Fibroblast of lung (primary cell): ENCODE results near the gene IQSEC3.

Experiments used
- CTCF ChIP-seq, 2 donors: IDR thresholded peaks in 1 of 2; conservative IDR thresholded peaks in 1 of 2; 1 replicate in 1 of 2; 2 replicates in 1 of 2; pipeline ENCODE4 v1.5.1; 2011 to 2012; ENCODE audit warnings: low read length in 2 of 2, control low read depth in 1 of 2, inconsistent platforms in 1 of 2, low read depth in 1 of 2, mild to moderate bottlenecking in 1 of 2
- EZH2 ChIP-seq: IDR thresholded peaks from 2 replicates; pipeline ENCODE4 v1.5.1; 2012; ENCODE audit warnings: low read length, control low read depth, mild to moderate bottlenecking; ENCODE audit errors: missing control alignments

DNA sequence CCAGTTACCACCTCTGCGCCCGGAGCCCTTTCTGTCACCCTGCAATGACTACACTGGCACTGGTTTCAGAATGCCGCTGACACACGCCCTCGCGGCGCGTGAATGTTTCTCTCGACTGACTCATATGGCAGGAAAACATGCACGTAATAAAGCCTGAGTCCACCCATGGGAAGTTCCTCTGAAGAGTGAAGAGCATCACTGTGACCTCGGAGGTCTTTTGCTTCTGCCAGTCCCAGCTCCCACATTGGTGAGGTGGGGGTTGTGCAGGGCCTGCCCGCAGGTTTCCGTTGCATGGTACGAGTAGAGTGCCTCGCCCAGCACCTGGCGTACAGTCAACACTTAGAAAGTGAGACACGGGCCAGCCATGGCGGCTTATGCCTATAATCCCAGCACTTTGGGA is 158.4 kb downstream of the IQSEC3 start:
- no peak for TF ChIP-seq CTCF (conservative IDR thresholded peaks at IDR 0.05 in 1 of 2, IDR thresholded peaks at IDR 0.05 in 1 of 2; ENCODE audit: low read depth in 1 of 2, low read length in 2 of 2)
- TF ChIP-seq EZH2: no peak
